Motor neuron (in vitro differentiated cells): Measurements from ENCODE around the gene GAB2. TPM values are rescaled to one million over a fixed set of nuclear protein-coding genes. Genes with fewer than 3 reads are reported as not detected.

ENCODE experiments used
- ATAC-seq, 8 experiments: fragments of 200-7000 bp; cut with Tn5 transposase; replicated peaks in 6 of 8; 2 replicates each; pipeline ENCODE4 v1.8.0; 2021; ENCODE audit warnings: mild to moderate bottlenecking in 8 of 8, moderate library complexity in 8 of 8
- H3K27ac ChIP-seq, 2 donors: fragments of 250-450 bp; sonication (Bioruptor Pico); 2 replicates each; pipeline ENCODE4 v1.9.0; 2021; ENCODE audit warnings: antibody characterized with exemption in 2 of 2, mild to moderate bottlenecking in 2 of 2, moderate library complexity in 1 of 2
- H3K4me1 ChIP-seq, 2 donors: fragments of 250-450 bp; sonication (Bioruptor Pico); replicated peaks in 1 of 2; 2 replicates each; pipeline ENCODE4 v1.6.1; 2021; ENCODE audit warnings: antibody characterized with exemption in 2 of 2, mild to moderate bottlenecking in 2 of 2, moderate library complexity in 1 of 2
- H3K4me3 ChIP-seq, 5 donors: fragments of 250-450 bp; sonication (Bioruptor Pico); 2 replicates each; pipeline ENCODE4 v1.9.0; 2021; ENCODE audit warnings: antibody characterized with exemption in 5 of 5, mild to moderate bottlenecking in 5 of 5, moderate library complexity in 4 of 5
- WGBS, 10 experiments: fragments of 450-650 bp; shearing (Covaris generic); methylation state at CpG; one replicate each; pipeline ENCODE4 v1.0.0; 2022; 5-methylcytosine and 5-hydroxymethylcytosine counted together
- in situ Hi-C, 9 experiments: fragments of 400-800 bp; cut with MboI; loops; one replicate each; pipeline ENCODE4 v1.15.0; 2021; ENCODE audit warnings: low sequenced_read_pairs in 9 of 9, low pct_unique_long_range_greater_than_20kb in 2 of 9; ENCODE audit not compliant: unreplicated experiment in 9 of 9
- total RNA-seq, 8 experiments: library from RNA; unstranded; fragments of 300-600 nt; gene quantifications; 2 replicates each; pipeline versions ENCODE4 v1.2.3 to v1.2.4, GENCODE V29; 2022

The GAB2 gene
- total RNA-seq, 8 experiments from 2014 or later = 2.5 to 44.1 (median 25.6) TPM

- WGBS, 10 experiments = 72 to 100% (median 100%) methylated on average over 1 of the region's 1 CpG; no CpG with 5 or more reads in 1 of the 10 experiments
- in situ Hi-C loops = loop anchor here in 2 of 9 experiments (25.0 kb wide), 1 partner anchor 118 kb away; the partner anchor contains the start of gene NARS2 (in 2 of the 2)
- no peaks in the 10 kb centered on the region for H3K4me1 ChIP-seq
- no peak for ATAC-seq
- H3K4me3 ChIP-seq = no peak overlapping the region
- no peak overlapping the region for H3K27ac ChIP-seq
Measured at GRCh38 chr11:78444726-78445125, 27.1 kb upstream of the GAB2 start.

DNA sequence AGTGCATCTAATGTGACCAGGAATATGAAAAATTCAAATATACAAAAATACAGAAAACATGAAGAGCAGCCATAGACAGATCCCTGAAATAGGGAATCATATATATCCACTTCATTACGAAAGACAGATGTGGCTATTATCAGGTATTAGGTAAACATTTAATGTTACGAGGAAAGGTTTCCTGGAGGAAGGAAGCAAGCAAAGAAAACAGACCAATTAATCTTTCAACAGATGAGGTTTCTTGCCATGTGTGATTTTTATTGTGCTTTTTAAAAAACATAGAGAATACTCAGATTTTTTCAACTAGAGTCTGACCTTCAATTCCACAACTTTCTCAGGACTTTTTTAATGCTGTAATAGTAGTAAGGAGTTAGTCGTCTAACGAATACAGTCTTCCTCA, 24.3 kb upstream of the GAB2 start:
- WGBS, 10 experiments = 88 to 100% (median 95%) methylated on average over 2 to 4 of the region's 4 CpGs
- Histone ChIP-seq H3K27ac (no peak overlapping the region), H3K4me3 (no peak overlapping the region), H3K4me1 (no peaks in the 10 kb centered on the region)
- ATAC-seq = no peak
- in situ Hi-C loops = loop anchor here in 2 of 9 experiments (25.0 kb wide), 1 partner anchor 120 kb away; the partner anchor contains the start of gene NARS2 (in 2 of the 2)

DNA sequence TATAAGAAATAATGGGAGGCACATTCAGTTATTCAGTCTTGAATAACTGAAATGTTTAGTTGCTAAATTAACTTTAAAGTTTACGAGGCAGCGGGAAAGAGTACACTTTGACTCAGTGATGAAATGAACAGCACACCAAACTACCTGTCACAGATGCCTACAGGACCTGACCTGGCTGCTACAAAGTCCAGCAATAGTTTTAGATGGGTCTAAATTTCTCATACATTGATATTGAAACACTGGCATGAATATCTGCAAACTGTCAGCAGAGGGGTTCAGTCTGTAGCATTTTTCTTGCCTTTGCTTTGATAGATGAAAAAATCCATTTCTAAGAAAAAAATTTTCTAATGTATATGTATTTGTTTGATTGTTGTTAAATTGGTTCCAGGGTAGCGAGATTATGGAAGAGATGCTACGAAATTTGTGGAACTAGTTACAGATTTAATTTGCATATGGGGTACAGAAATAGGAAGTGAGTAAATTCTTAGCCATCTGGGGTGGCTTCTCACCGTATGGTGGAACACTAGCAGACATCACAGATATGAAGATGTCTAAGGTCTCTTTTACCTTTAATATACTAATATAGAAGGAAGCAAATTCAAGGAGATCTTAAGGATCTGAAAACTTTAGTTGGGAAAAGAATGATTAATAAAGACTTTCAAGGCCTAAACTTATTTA, 20.8 kb upstream of the GAB2 start:
- ATAC-seq = no peak
- no peaks in the 10 kb centered on the region for H3K4me1 ChIP-seq
- no peak overlapping the region for H3K4me3 ChIP-seq
- H3K27ac ChIP-seq = no peak overlapping the region
- WGBS, 10 experiments = 66 to 100% (median 87%) methylated on average over 1 to 5 of the region's 5 CpGs
- in situ Hi-C loops = loop anchor here in 2 of 9 experiments (25.0 kb wide), 1 partner anchor 124 kb away; the partner anchor contains the start of gene NARS2 (in 2 of the 2)

- ATAC-seq = no peak
- 89 to 100% (median 100%) methylated on average over 1 of the region's 1 CpG; no CpG with 5 or more reads in 3 of the 10 experiments for WGBS, 10 experiments
- H3K4me1 ChIP-seq = no peaks in the 10 kb centered on the region
- H3K27ac ChIP-seq = no peak overlapping the region
- in situ Hi-C loops = loop anchor here in 2 of 9 experiments (25.0 kb wide), 1 partner anchor 129 kb away; the partner anchor contains the start of gene NARS2 (in 2 of the 2)
- H3K4me3 ChIP-seq = no peak overlapping the region
Measured at GRCh38 chr11:78432956-78433355, 15.3 kb upstream of the GAB2 start.

GRCh38 chr11:78432058-78432515, 14.5 kb upstream of the GAB2 start:
- in situ Hi-C loops = loop anchor here in 2 of 9 experiments (25.0 kb wide), 1 partner anchor 130 kb away; the partner anchor contains the start of gene NARS2 (in 2 of the 2)
- ATAC-seq = peak in 5 of 8 experiments; percentile 26 to 48 (median 32)
- 70 to 100% (median 88%) methylated on average over 1 to 4 of the region's 4 CpGs; no CpG with 5 or more reads in 1 of the 10 experiments for WGBS, 10 experiments
- Histone ChIP-seq H3K4me3 (no peak overlapping the region), H3K27ac (no peak overlapping the region), H3K4me1 (no peaks in the 10 kb centered on the region)

GRCh38 chr11:78429660-78430059, 12.0 kb upstream of the GAB2 start:
- Histone ChIP-seq H3K4me1 (no peaks in the 10 kb centered on the region), H3K4me3 (no peak overlapping the region), H3K27ac (no peak overlapping the region)
- WGBS, 10 experiments = 68 to 100% (median 79%) methylated on average over 1 to 4 of the region's 4 CpGs; no CpG with 5 or more reads in 3 of the 10 experiments
- in situ Hi-C loops = loop anchor here in 2 of 9 experiments (25.0 kb wide), 1 partner anchor 133 kb away; the partner anchor contains the start of gene NARS2 (in 2 of the 2)
- ATAC-seq = no peak

DNA sequence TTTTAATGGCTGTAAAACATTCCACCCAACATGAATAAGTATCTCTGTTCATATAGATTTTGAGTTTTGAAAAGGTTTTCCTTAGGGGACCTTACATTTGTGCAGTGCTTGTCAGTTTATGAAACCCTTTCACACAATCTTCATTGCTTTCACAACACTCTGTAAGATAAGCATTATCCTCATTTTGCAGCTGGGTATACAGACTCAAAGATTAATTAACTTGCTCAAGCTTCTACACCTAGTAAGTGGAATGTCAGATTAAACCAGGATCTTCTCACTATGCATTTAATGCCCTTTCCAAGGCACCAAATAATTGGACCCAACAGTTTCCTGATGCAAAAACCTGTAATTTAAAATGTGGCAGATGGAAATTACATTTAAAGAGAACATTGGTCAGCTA, 11.6 kb upstream of the GAB2 start:
- H3K4me3 ChIP-seq = no peak overlapping the region
- no peaks in the 10 kb centered on the region for H3K4me1 ChIP-seq
- H3K27ac ChIP-seq = no peak overlapping the region
- in situ Hi-C loops = loop anchor here in 2 of 9 experiments (25.0 kb wide), 1 partner anchor 133 kb away; the partner anchor contains the start of gene NARS2 (in 2 of the 2)
- no peak for ATAC-seq

DNA sequence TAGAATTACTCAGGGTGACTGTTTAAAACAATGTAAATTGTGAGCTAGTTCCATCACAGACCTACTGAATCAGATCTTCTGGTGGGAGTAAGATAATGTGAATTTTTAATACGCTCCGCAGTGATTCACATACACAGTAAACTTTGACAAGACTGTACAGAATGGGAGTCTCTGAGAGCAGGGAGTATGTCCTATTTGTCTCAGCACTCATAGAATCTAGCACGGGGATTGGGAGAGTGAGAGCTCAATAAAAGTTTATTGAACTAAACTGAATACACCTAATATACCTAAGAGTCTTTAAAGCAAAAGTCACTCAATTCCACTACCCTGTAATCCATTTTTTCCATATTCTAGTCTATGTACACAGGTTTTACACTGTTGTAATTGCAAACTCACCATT, 11.2 kb upstream of the GAB2 start:
- Histone ChIP-seq H3K27ac (no peak overlapping the region), H3K4me3 (no peak overlapping the region), H3K4me1 (no peaks in the 10 kb centered on the region)
- in situ Hi-C loops = loop anchor here in 2 of 9 experiments (25.0 kb wide), 1 partner anchor 134 kb away; the partner anchor contains the start of gene NARS2 (in 2 of the 2)
- 78 to 100% (median 95%) methylated on average over 1 to 3 of the region's 3 CpGs for WGBS, 10 experiments
- no peak for ATAC-seq

- in situ Hi-C loops = loop anchor here in 2 of 9 experiments (25.0 kb wide), 1 partner anchor 134 kb away; the partner anchor contains the start of gene NARS2 (in 2 of the 2)
- ATAC-seq = no peak
- Histone ChIP-seq H3K27ac (no peak overlapping the region), H3K4me1 (no peaks in the 10 kb centered on the region), H3K4me3 (no peak overlapping the region)
Measured at GRCh38 chr11:78428266-78428636, 10.6 kb upstream of the GAB2 start.

DNA sequence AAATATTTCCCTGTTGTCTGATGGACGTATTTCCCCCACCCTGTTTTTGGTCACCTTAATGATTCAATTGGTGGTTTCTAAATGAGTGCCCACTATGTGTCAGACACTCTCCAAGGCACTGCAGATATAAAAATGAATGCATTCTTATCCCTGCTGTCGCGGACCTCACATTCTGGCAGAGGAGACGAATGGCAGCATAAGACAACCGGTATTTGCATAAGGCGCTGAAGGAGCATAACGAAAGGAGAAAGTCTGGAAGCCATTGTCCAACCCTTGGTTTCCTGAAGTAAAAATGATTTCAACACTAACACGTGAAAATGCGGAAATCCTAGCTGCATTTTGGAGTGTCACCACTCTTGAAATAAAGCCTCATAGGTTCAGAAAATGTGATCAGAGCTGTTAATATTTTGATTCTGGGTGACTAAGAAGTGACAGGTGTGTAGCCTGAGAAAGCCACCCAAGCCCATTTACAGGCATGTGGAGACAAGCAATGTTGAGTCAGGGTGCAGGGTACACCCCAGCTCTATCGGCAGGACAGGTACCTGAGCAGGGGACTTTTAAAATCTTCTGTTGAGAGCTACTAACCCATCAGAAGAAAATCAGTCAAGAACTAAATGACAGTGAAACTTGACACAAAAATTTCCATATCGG, 10.1 kb upstream of the GAB2 start:
- no peak for ATAC-seq
- 77 to 100% (median 89%) methylated on average over 1 to 9 of the region's 11 CpGs for WGBS, 10 experiments
- in situ Hi-C loops = loop anchor here in 2 of 9 experiments (25.0 kb wide), 1 partner anchor 135 kb away; the partner anchor contains the start of gene NARS2 (in 2 of the 2)
- Histone ChIP-seq H3K27ac (no peak overlapping the region), H3K4me3 (no peak overlapping the region), H3K4me1 (no peaks in the 10 kb centered on the region)

DNA sequence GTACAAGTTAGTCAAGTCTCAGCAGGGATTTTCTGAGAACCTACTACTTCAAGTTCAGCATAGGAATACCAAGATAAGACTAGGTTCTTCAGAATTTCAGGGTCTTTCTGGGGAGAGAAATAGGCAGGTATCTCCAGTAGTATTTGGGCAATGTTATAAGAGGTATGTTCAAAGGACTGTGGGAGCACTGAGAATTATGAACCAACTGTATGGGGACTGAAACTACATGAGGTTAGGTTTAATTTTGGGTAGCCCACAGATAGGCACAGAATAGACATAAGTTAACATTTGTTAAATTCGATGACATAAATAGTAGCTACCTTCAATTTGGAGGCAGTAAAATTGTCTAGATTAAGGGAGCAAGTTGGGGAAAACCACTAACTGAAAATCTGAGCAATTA, 9.2 kb upstream of the GAB2 start:
- H3K4me1 ChIP-seq = no peaks in the 10 kb centered on the region
- in situ Hi-C loops = loop anchor here in 2 of 9 experiments (25.0 kb wide), 1 partner anchor 135 kb away; the partner anchor contains the start of gene NARS2 (in 2 of the 2)
- ATAC-seq = no peak
- H3K27ac ChIP-seq = no peak overlapping the region
- H3K4me3 ChIP-seq = no peak overlapping the region
- 80 to 100% (median 95%) methylated on average over 1 of the region's 1 CpG; no CpG with 5 or more reads in 2 of the 10 experiments for WGBS, 10 experiments

DNA sequence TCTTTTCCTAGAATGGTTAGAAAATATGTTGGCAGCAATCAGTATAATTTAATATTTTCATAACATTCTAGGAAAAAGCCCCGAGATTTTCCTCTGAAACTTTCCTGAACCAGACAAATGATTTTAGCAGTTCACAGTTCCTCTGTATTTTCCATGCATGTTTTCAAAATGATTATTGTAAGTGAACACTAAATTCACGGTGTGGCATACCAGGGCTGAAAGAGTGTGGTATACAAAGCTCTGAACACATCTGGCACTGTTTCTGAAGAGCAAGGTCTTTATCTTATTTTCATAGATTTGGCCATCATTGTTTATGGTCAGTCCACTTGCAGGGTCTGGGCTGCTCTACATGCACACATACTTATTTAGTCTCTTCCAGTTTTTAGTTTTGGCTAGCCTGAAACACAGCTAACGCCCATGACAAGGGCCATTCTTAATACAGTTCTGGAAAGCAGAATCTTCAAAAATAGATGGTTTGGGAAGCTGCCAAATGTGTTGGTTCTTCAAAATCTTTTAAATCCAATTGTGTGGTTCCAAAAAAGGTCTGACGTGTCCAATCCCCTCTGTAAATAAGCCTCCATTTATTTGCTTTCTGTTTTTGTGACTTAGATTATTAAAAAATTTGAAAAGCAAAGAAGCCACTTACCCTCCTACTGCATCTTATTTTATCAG, 7.9 kb upstream of the GAB2 start:
- Histone ChIP-seq H3K27ac (no peak overlapping the region), H3K4me1 (peaks cover 0 to 5% of the 10 kb centered on the region in 2 donors), H3K4me3 (no peak overlapping the region)
- in situ Hi-C loops = loop anchor here in 2 of 9 experiments (25.0 kb wide), 1 partner anchor 137 kb away; the partner anchor contains the start of gene NARS2 (in 2 of the 2)
- ATAC-seq = no peak
- WGBS, 10 experiments = 35 to 100% (median 87%) methylated on average over 2 to 4 of the region's 4 CpGs; no CpG with 5 or more reads in 1 of the 10 experiments
